ENCODE data around the gene DNAH9. TPM values are rescaled to one million over a fixed set of nuclear protein-coding genes. Genes with fewer than 3 reads are reported as not detected.

Gene DNAH9
- total RNA-seq, 2 donors from 2014 or later, result not detected

DNA sequence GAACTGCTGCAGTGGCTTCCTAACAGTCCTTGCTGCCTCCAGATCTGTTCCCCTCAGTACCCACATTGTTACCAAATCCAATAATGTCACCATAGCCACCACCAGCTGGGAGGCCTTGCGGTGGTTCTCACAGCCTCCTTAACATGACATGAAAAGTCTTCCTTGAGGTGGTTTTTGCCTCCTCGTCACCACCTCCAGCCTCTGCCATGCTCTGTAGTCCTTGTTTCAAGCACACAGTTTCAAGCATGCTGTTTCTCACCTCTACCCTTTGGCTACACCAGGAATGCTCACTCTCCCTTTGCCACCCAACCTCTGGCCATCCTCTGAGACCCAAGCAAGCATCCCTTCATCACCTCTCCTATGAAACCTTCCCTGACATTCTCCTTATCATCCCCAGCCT, 47.2 kb downstream of the DNAH9 start:
- Histone ChIP-seq H3K4me1 (ENCODE audit: control insufficient read depth in 1 of 2, low read depth in 2 of 2) (peaks cover 0 to 3% of the 10 kb centered on the region in 2 donors), H3K36me3 (no peaks in the 10 kb centered on the region), H3K27me3 (replicated peaks; ENCODE audit: insufficient read depth) (no peaks in the 10 kb centered on the region), H3K4me3 (no peak overlapping the region), H3K9me3 (no peaks in the 10 kb centered on the region), H3K27ac (no peak overlapping the region)
- DNase-seq (ENCODE audit: low spot score), result no peak
- ATAC-seq (ENCODE audit: insufficient number of reproducible peaks, low FRiP score, low read depth), result no peak
- TF ChIP-seq, protein P1, sequence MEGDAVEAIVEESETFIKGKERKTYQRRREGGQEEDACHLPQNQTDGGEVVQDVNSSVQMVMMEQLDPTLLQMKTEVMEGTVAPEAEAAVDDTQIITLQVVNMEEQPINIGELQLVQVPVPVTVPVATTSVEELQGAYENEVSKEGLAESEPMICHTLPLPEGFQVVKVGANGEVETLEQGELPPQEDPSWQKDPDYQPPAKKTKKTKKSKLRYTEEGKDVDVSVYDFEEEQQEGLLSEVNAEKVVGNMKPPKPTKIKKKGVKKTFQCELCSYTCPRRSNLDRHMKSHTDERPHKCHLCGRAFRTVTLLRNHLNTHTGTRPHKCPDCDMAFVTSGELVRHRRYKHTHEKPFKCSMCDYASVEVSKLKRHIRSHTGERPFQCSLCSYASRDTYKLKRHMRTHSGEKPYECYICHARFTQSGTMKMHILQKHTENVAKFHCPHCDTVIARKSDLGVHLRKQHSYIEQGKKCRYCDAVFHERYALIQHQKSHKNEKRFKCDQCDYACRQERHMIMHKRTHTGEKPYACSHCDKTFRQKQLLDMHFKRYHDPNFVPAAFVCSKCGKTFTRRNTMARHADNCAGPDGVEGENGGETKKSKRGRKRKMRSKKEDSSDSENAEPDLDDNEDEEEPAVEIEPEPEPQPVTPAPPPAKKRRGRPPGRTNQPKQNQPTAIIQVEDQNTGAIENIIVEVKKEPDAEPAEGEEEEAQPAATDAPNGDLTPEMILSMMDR (IDR thresholded peaks at IDR 0.05), result no peak

DNA sequence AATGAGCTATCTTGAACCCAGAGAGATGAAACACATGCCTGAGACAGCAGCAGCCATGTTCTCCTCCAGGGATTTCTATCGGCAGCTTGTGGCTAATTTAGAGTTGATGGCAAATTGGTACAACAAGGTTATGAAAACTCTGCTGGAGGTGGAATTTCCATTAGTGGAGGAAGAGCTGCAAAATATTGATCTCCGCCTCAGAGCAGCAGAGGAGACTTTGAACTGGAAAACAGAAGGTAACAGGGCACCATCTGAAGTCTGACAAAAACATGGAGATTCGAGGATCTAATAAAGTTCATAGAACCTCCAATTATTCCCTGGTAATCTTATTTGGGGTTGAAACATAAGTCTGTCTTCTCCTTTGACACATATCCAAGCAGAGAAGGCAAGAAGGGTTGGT, 52.8 kb downstream of the DNAH9 start:
- ATAC-seq (ENCODE audit: insufficient number of reproducible peaks, low FRiP score, low read depth) (no peak), DNase-seq (ENCODE audit: low spot score) (no peak)
- no peaks in the 10 kb centered on the region for H3K27me3 ChIP-seq (replicated peaks; ENCODE audit: insufficient read depth)
- TF ChIP-seq, protein P1 (IDR thresholded peaks at IDR 0.05), result no peak
- H3K9me3 ChIP-seq, result no peaks in the 10 kb centered on the region
- no peak overlapping the region for H3K27ac ChIP-seq
- no peak overlapping the region for H3K4me3 ChIP-seq
- H3K4me1 ChIP-seq (ENCODE audit: control insufficient read depth in 1 of 2, low read depth in 2 of 2), result no peaks in the 10 kb centered on the region
- no peaks in the 10 kb centered on the region for H3K36me3 ChIP-seq

DNA sequence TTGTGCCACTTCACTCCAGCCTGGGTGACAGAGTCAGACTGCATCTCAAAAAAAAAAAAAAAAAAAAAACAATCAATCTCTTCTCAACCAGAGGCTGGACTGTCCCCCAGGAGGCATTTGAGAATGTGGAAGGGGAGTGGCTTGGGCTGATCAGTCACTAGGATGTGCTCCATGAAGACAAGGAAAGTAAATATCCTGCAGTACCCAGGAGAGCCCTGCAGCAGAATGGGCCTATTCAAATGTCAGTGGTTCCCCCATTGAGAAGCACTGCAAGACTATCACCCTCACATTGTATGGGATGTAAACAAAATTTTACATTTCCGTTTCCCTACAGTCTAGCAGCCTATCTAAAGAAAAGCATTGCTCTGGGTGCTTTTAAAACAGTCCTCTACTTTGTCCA, 70.3 kb downstream of the DNAH9 start:
- Histone ChIP-seq H3K4me3 (no peak overlapping the region), H3K27ac (no peak overlapping the region), H3K4me1 (ENCODE audit: control insufficient read depth in 1 of 2, low read depth in 2 of 2) (no peaks in the 10 kb centered on the region), H3K27me3 (replicated peaks; ENCODE audit: insufficient read depth) (no peaks in the 10 kb centered on the region), H3K9me3 (no peaks in the 10 kb centered on the region), H3K36me3 (no peaks in the 10 kb centered on the region)
- DNase-seq (ENCODE audit: low spot score), result no peak
- ATAC-seq (ENCODE audit: insufficient number of reproducible peaks, low FRiP score, low read depth), result no peak
- TF ChIP-seq, protein P1 (IDR thresholded peaks at IDR 0.05), result no peak

DNA sequence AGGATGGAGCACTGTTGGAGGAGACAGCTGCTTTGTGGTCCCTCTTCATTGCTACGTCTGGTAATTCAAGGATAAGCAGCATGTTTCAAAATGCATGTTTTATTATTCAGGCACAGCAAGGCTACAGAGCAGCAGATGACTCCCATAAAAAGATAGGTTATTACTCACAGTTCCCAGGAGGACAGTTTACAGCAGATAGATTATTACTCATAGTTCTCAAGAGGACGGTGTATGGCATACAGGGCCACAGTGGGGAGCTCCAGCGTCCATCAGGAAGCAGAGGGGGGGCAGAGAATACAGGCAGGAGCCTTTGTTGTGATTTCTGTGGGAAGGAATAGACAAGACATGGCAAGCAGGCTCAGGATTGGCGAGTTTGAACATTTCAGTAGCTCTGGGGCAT, 72.9 kb downstream of the DNAH9 start:
- no peak overlapping the region for H3K4me3 ChIP-seq
- H3K36me3 ChIP-seq, result no peaks in the 10 kb centered on the region
- DNase-seq (ENCODE audit: low spot score) (no peak), ATAC-seq (ENCODE audit: insufficient number of reproducible peaks, low FRiP score, low read depth) (no peak)
- no peaks in the 10 kb centered on the region for H3K27me3 ChIP-seq (replicated peaks; ENCODE audit: insufficient read depth)
- no peaks in the 10 kb centered on the region for H3K9me3 ChIP-seq
- TF ChIP-seq, protein P1 (IDR thresholded peaks at IDR 0.05), result no peak
- no peaks in the 10 kb centered on the region for H3K4me1 ChIP-seq (ENCODE audit: control insufficient read depth in 1 of 2, low read depth in 2 of 2)
- H3K27ac ChIP-seq, result no peak overlapping the region

DNA sequence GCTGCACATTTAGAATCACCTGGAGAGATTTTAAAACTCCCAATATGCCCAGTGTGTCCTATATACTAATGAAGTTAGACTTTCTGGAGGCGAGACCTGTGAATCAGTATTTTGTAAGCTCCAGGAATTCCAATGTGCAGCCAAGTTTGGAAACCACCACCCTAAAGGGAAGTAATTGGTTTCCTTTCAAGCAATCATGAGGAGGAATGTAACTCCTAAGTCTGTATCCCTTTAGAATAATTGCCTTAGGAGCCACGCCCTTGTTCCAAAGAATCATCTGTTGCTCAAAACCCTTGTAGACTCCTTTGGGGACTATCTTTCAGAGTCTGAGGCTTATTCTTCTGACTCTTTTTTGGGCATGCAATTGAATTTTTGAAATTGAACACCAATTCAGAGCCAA, 84.4 kb downstream of the DNAH9 start:
- ATAC-seq (ENCODE audit: insufficient number of reproducible peaks, low FRiP score, low read depth) (no peak), DNase-seq (ENCODE audit: low spot score) (no peak)

More for the DNA sequence above, 84.4 kb downstream of the DNAH9 start:
- Histone ChIP-seq H3K27me3 (replicated peaks; ENCODE audit: insufficient read depth) (no peaks in the 10 kb centered on the region), H3K4me3 (no peak overlapping the region), H3K9me3 (no peaks in the 10 kb centered on the region), H3K27ac (no peak overlapping the region), H3K36me3 (no peaks in the 10 kb centered on the region), H3K4me1 (ENCODE audit: control insufficient read depth in 1 of 2, low read depth in 2 of 2) (no peaks in the 10 kb centered on the region)
- TF ChIP-seq, protein P1 (IDR thresholded peaks at IDR 0.05), result no peak
